RWPE2 (cell line): ENCODE results near the gene MALT1.

Experiments used
- ATAC-seq: fragments of 200-7000 bp; cut with Tn5 transposase; 3 replicates; pipeline ENCODE4 v1.9.1; 2021; ENCODE audit warnings: low read depth
- DNase-seq: peaks from one replicate; pipeline ENCODE4 v3.0.0-alpha.2; 2020; ENCODE audit warnings: low spot score
- H3K27ac ChIP-seq: fragments of 450-650 bp; 2 replicates; pipeline ENCODE4 v1.5.1; 2017; ENCODE audit warnings: mild to moderate bottlenecking; ENCODE audit not compliant: poor library complexity, severe bottlenecking
- H3K27me3 ChIP-seq: fragments of 250-450 bp; sonication (Bioruptor Pico); 2 replicates; pipeline ENCODE4 v1.5.1; 2021; ENCODE audit warnings: mild to moderate bottlenecking, moderate library complexity; ENCODE audit not compliant: insufficient read depth, poor library complexity, severe bottlenecking
- H3K36me3 ChIP-seq: fragments of 250-450 bp; sonication (Bioruptor Pico); 2 replicates; pipeline ENCODE4 v1.5.1; 2020; ENCODE audit warnings: low read depth, mild to moderate bottlenecking, moderate library complexity
- H3K4me1 ChIP-seq: fragments of 250-450 bp; sonication (Bioruptor Pico); 2 replicates; pipeline ENCODE4 v1.5.1; 2021; ENCODE audit warnings: mild to moderate bottlenecking, moderate library complexity; ENCODE audit not compliant: insufficient read depth, poor library complexity, severe bottlenecking
- H3K4me3 ChIP-seq: fragments of 250-450 bp; sonication (Bioruptor Pico); 2 replicates; pipeline ENCODE4 v1.5.1; 2021; ENCODE audit warnings: mild to moderate bottlenecking, moderate library complexity; ENCODE audit not compliant: severe bottlenecking
- H3K9me3 ChIP-seq: fragments of 250-450 bp; sonication (Bioruptor Pico); 2 replicates; pipeline ENCODE4 v1.5.1; 2021; ENCODE audit warnings: mild to moderate bottlenecking, moderate library complexity; ENCODE audit not compliant: severe bottlenecking
- CTCF ChIP-seq: fragments of 450-650 bp; IDR thresholded peaks from one replicate; pipeline ENCODE4 v1.5.1; 2017; ENCODE audit warnings: mild to moderate bottlenecking, moderate library complexity; ENCODE audit not compliant: poor library complexity, severe bottlenecking

MALT1 gene

GRCh38 chr18:58803978-58804377 is 132.7 kb downstream of the MALT1 start:
- H3K27ac ChIP-seq, result no peak overlapping the region
- DNase-seq (no peak), ATAC-seq (no peak)
- H3K4me1 ChIP-seq, result peaks cover 7% of the 10 kb centered on the region
- TF ChIP-seq CTCF, result no peak
- no peaks in the 10 kb centered on the region for H3K36me3 ChIP-seq
- H3K9me3 ChIP-seq, result no peaks in the 10 kb centered on the region
- no peaks in the 10 kb centered on the region for H3K27me3 ChIP-seq
- no peak overlapping the region for H3K4me3 ChIP-seq
